ENCODE results near the gene IGF2BP2.
A peak's percentile ranks its signal among the peaks of the same experiment; 100 is the strongest.
"Not testable (repeated sequence)": the region's sequence is repeated elsewhere in the genome, so short reads cannot be mapped to it uniquely, and the experiment has no call there.

Gene IGF2BP2

DNA sequence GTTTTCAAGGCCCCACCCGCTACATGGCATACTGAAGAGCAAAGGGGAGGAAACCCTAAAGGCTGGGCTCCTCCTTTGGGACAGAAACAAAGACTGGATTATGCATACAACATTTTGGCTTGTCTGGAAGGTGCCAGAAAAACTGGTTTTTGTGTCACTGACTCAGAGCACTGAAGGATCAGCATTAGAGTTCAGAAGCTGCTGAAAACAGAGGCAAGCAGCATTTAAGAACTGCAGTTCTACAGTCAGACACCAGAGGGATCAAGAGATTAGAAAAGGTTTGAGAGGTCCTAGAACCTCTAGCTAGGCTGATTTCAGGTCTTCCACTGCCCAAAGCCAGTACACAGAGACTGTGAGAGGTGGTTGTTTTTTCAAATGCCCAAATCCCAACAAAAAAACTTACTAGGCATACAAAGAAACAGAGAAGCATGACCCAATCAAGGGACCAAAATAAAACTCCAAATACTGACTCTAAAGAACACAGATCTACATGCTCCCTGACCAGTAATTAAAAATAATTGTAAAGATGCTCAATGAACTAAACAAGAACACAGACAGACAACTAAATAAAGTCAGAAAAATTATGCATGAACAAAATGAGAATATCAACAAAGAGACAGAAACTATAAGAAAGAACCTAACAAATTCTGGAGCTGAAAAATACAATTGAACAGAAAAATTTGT, 147.6 kb downstream of the IGF2BP2 start:
- peak; percentile 67 for DNase-seq (ENCODE audit: extremely low read depth, low read depth)
- TF ChIP-seq CTCF (IDR thresholded peaks at IDR 0.05; ENCODE audit: low read depth, low read length, missing control alignments), result peak; percentile 68
- H3K4me3 ChIP-seq (replicated peaks; ENCODE audit: low read depth, low read length), result no peak overlapping the region

DNA sequence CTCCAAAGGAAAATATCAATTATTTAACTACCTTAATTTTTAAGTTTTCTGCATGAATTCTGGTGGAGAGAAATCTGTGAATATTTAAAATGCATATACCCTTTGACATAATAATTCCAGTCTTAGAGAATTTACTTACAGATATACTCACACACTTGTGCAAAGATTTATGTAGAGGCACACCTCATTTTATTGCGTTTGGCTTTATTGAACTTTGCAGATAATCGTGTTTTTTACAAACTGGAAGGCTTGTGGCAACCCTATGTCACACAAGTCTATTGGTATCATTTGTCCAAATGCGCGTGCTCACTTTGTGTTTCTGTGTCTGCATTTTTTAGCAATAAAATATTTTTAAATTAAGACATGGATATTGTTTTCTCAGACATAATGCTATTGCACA, 157.3 kb downstream of the IGF2BP2 start:
- no peak overlapping the region for H3K4me3 ChIP-seq (replicated peaks; ENCODE audit: low read depth, low read length)
- no peak for TF ChIP-seq CTCF (IDR thresholded peaks at IDR 0.05; ENCODE audit: low read depth, low read length, missing control alignments)
- DNase-seq (ENCODE audit: extremely low read depth, low read depth), result no peak

- TF ChIP-seq CTCF (IDR thresholded peaks at IDR 0.05; ENCODE audit: low read depth, low read length, missing control alignments), result no peak
- H3K4me3 ChIP-seq (replicated peaks; ENCODE audit: low read depth, low read length), result no peak overlapping the region
- DNase-seq (ENCODE audit: extremely low read depth, low read depth), result no peak
Measured at GRCh38 chr3:185663929-185664328, 160.9 kb downstream of the IGF2BP2 start.

DNA sequence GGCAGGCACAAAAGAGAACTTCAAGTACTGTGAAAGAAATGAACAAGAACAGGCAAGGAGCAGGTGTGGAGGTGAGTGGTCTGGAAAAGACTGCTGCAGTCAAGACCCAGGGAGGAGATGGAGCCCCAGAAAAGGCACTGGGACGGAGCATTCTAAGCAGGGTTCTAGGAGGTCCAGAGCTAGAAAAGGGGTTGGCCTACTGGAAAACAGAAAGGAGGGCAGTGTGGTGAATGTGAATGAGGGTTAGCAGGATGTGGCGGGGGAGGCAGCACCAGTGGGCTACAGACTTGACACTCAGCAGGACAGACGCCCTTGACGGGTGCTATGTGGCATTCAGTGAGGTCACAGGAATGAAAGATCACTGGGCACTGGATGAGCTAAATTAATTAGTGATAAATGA, 163.1 kb downstream of the IGF2BP2 start:
- H3K4me3 ChIP-seq (replicated peaks; ENCODE audit: low read depth, low read length), result no peak overlapping the region
- no peak for DNase-seq (ENCODE audit: extremely low read depth, low read depth)
- no peak for TF ChIP-seq CTCF (IDR thresholded peaks at IDR 0.05; ENCODE audit: low read depth, low read length, missing control alignments)

DNA sequence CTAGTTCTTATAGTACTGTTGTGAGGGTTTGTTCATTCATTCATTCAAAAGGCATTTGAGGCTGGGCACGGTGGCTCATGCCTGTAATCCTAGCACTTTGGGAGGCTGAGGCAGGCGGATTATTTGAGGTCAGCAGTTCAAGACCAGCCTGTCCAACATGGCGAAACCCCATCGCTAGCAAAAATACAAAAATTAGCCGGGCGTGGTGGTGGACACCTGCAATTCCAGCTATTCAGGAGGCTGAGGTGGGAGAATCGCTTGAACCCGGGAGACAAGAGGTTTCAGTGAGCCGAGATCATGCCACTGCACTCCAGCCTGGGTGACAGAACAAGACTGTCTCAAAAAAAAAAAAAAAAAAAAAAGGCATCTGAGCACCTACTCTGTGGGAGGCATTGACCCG, 163.5 kb downstream of the IGF2BP2 start:
- not testable (repeated sequence) for DNase-seq (ENCODE audit: extremely low read depth, low read depth); H3K4me3 ChIP-seq (replicated peaks; ENCODE audit: low read depth, low read length)

DNA sequence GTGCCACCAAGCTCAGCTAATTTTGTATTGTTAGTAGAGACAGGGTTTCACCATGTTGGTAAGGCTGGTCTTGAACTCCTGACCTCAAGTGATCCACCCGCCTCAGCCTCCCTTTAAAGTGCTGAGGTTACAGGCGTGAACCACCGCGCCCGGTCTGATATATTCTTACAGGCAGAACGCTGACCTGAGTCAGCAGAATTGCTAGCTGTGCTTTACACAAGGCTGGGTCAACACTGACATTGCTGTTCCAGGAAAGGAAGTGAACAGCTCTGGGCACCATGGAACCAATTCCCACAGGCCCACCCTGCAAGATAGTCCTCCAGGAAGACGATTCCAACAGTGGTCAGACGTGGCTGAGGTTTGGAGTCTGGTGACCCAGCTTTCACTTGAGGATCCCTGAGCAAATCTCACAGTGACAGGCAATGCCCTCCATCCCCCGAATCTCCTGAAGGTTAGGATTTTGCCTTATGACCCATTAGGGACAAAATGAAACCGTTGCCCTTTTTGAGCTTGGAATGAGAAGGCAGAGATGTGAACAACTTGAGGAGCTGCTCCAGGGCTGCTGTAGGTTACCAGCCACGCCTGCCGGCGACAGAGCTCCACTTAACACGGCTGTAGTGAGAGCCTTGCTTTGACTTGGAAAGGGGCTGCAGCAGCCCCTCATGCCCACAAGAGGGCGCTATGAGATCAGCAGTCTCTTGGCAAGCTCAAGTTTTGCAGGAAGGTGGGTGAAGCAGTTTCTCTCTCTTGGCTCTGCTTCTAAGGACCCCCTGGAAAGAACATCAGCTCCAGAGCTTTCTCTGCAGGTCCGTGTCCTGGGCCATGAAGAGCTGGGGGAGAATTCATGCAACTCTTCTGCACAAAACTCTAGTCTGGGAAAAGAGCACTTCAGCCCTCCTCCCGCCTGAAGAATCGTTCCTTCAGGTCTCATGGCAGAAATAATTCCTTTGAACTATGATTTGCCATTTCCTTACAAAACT, 164.6 kb downstream of the IGF2BP2 start:
- H3K4me3 ChIP-seq (replicated peaks; ENCODE audit: low read depth, low read length), result no peak overlapping the region
- TF ChIP-seq CTCF (IDR thresholded peaks at IDR 0.05; ENCODE audit: low read depth, low read length, missing control alignments), result peak; percentile 99

DNA sequence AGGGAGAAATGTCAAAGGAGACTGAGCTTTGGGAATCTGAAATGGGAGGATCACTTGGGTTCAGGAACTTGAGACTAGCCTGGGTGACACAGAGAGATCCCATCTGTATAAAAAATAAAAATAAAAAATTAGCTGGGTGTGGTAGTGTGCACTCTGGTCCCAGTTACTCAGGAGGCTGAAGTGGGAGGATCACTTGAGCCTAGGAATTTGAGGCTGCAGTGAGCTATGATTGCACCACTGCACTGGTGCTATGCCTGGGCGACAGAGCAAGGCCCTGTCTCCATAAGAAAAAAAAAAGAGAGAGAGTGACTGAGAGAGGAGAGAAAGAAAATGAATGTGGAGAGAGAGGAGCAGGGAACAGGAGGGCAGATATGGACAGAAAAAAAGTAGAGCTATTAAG, 165.9 kb downstream of the IGF2BP2 start:
- no peak for TF ChIP-seq CTCF (IDR thresholded peaks at IDR 0.05; ENCODE audit: low read depth, low read length, missing control alignments)
- no peak overlapping the region for H3K4me3 ChIP-seq (replicated peaks; ENCODE audit: low read depth, low read length)
- no peak for DNase-seq (ENCODE audit: extremely low read depth, low read depth)

More for the DNA sequence above, 164.6 kb downstream of the IGF2BP2 start:
- peak; percentile 50 for DNase-seq (ENCODE audit: extremely low read depth, low read depth)
